ENCODE measurements around the gene CADM2. TPM values are rescaled to one million over a fixed set of nuclear protein-coding genes. Genes with fewer than 3 reads are reported as not detected.

CADM2 gene
- total RNA-seq, 1 donor from 2014 or later: 6.8 TPM

GRCh38 chr3:85846940-85847339, 888.2 kb downstream of the CADM2 start:
- no peaks in the 10 kb centered on the region for H3K36me3 Mint-ChIP-seq
- no peak for TF ChIP-seq EZH2phosphoT487 (IDR thresholded peaks at IDR 0.05)
- TF ChIP-seq EZH2 (IDR thresholded peaks at IDR 0.05): no peak
- Histone ChIP-seq H3K27ac (no peak overlapping the region), H3K4me2 (no peak overlapping the region), H3K27me3 (no peaks in the 10 kb centered on the region), H3K4me1 (no peaks in the 10 kb centered on the region), H4K20me1 (ENCODE audit: low read depth) (no peaks in the 10 kb centered on the region), H2AFZ (replicated peaks) (no peak overlapping the region), H3K9me3 (ENCODE audit: low read depth) (no peaks in the 10 kb centered on the region), H3K9ac (no peak overlapping the region), H3K4me3 (no peak overlapping the region), H3K36me3 (no peaks in the 10 kb centered on the region), H3F3A (ENCODE audit: low read depth) (no peaks in the 10 kb centered on the region), H3K79me2 (ENCODE audit: low read depth) (no peaks in the 10 kb centered on the region)
- no peak for DNase-seq (ENCODE audit: low spot score)
- no peak overlapping the region for H3K4me3 Mint-ChIP-seq
- H3K27ac Mint-ChIP-seq: no peak overlapping the region
- H3K9me3 Mint-ChIP-seq: no peaks in the 10 kb centered on the region
- H3K4me1 Mint-ChIP-seq: no peaks in the 10 kb centered on the region
- H3K27me3 Mint-ChIP-seq (ENCODE audit: insufficient read depth, low read depth): peaks cover 2% of the 10 kb centered on the region

DNA sequence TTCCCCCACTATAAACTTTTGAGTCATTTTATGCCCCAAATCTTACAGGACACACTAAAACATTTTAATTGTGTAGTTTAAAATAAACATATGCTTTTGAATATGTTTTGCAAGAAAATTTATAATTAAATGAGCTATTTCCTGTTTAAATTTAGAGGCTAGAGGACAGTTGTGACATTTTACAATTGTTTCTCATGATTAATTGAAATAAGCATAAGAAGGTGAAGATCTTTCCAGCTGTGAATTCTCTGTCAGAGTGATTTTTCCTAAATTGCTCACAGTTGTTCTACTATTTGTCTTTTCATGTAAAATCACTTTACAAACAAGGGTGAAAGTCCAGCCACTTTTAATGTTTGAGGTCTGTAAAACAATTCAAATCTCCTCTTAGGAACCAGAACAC, 892.3 kb downstream of the CADM2 start:
- Mint-ChIP-seq H3K4me3 (no peak overlapping the region), H3K4me1 (no peaks in the 10 kb centered on the region), H3K36me3 (no peaks in the 10 kb centered on the region), H3K27ac (no peak overlapping the region), H3K27me3 (ENCODE audit: insufficient read depth, low read depth) (no peaks in the 10 kb centered on the region), H3K9me3 (no peaks in the 10 kb centered on the region)
- no peaks in the 10 kb centered on the region for H3K4me1 ChIP-seq
- DNase-seq (ENCODE audit: low spot score): no peak
- H3K9ac ChIP-seq: no peak overlapping the region
- no peaks in the 10 kb centered on the region for H3K9me3 ChIP-seq (ENCODE audit: low read depth)
- H3K27me3 ChIP-seq: no peaks in the 10 kb centered on the region
- H2AFZ ChIP-seq (replicated peaks): no peak overlapping the region
- no peaks in the 10 kb centered on the region for H3K79me2 ChIP-seq (ENCODE audit: low read depth)
- H3K4me2 ChIP-seq: no peak overlapping the region
- H3K36me3 ChIP-seq: no peaks in the 10 kb centered on the region
- H3F3A ChIP-seq (ENCODE audit: low read depth): no peaks in the 10 kb centered on the region
- TF ChIP-seq, protein P1, sequence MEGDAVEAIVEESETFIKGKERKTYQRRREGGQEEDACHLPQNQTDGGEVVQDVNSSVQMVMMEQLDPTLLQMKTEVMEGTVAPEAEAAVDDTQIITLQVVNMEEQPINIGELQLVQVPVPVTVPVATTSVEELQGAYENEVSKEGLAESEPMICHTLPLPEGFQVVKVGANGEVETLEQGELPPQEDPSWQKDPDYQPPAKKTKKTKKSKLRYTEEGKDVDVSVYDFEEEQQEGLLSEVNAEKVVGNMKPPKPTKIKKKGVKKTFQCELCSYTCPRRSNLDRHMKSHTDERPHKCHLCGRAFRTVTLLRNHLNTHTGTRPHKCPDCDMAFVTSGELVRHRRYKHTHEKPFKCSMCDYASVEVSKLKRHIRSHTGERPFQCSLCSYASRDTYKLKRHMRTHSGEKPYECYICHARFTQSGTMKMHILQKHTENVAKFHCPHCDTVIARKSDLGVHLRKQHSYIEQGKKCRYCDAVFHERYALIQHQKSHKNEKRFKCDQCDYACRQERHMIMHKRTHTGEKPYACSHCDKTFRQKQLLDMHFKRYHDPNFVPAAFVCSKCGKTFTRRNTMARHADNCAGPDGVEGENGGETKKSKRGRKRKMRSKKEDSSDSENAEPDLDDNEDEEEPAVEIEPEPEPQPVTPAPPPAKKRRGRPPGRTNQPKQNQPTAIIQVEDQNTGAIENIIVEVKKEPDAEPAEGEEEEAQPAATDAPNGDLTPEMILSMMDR (IDR thresholded peaks at IDR 0.05): no peak
- TF ChIP-seq EZH2phosphoT487 (IDR thresholded peaks at IDR 0.05) (no peak), EZH2 (IDR thresholded peaks at IDR 0.05) (no peak)
- H3K27ac ChIP-seq: no peak overlapping the region
- no peak overlapping the region for H3K4me3 ChIP-seq
- no peaks in the 10 kb centered on the region for H4K20me1 ChIP-seq (ENCODE audit: low read depth)

DNA sequence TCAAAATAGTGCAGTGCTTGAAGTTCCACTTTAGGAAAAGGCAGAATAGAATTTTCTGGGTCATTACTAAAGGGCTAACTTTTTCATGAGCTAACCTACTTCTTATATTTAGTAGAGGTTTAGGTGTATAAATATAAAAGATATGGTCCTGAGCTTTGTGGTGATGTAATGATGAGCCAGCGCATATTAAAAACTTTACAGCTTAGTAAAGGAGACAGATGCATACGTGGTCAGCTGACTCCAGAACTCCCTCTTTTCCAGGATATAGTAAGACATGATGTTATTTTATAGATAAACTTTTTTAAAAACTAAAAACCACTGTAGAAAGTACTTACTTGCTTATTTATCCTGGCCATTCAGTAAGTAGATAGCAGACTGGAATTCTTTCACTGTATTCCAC, 895.0 kb downstream of the CADM2 start:
- H3K27me3 ChIP-seq: no peaks in the 10 kb centered on the region
- Mint-ChIP-seq H3K27ac (no peak overlapping the region), H3K9me3 (no peaks in the 10 kb centered on the region), H3K4me3 (no peak overlapping the region), H3K27me3 (ENCODE audit: insufficient read depth, low read depth) (no peaks in the 10 kb centered on the region), H3K36me3 (no peaks in the 10 kb centered on the region), H3K4me1 (no peaks in the 10 kb centered on the region)
- no peak overlapping the region for H3K4me3 ChIP-seq
- DNase-seq (ENCODE audit: low spot score): no peak
- H3K27ac ChIP-seq: no peak overlapping the region
- no peaks in the 10 kb centered on the region for H3K79me2 ChIP-seq (ENCODE audit: low read depth)
- no peak overlapping the region for H2AFZ ChIP-seq (replicated peaks)
- H3K4me2 ChIP-seq: no peak overlapping the region
- no peak for TF ChIP-seq EZH2phosphoT487 (IDR thresholded peaks at IDR 0.05)
- TF ChIP-seq, protein P1 (IDR thresholded peaks at IDR 0.05): no peak
- TF ChIP-seq EZH2 (IDR thresholded peaks at IDR 0.05): no peak
- H3K4me1 ChIP-seq: peaks cover 4% of the 10 kb centered on the region
- no peaks in the 10 kb centered on the region for H4K20me1 ChIP-seq (ENCODE audit: low read depth)
- H3K36me3 ChIP-seq: no peaks in the 10 kb centered on the region
- H3F3A ChIP-seq (ENCODE audit: low read depth): no peaks in the 10 kb centered on the region
- no peaks in the 10 kb centered on the region for H3K9me3 ChIP-seq (ENCODE audit: low read depth)
- no peak overlapping the region for H3K9ac ChIP-seq

GRCh38 chr3:85862893-85863455, 904.2 kb downstream of the CADM2 start:
- no peaks in the 10 kb centered on the region for H3F3A ChIP-seq (ENCODE audit: low read depth)
- H3K9ac ChIP-seq: no peak overlapping the region

More at GRCh38 chr3:85862893-85863455, 904.2 kb downstream of the CADM2 start:
- Histone ChIP-seq H3K79me2 (ENCODE audit: low read depth) (no peaks in the 10 kb centered on the region), H3K4me3 (no peak overlapping the region), H3K4me2 (no peak overlapping the region), H2AFZ (replicated peaks) (no peak overlapping the region), H3K27ac (no peak overlapping the region), H3K4me1 (no peaks in the 10 kb centered on the region), H3K9me3 (ENCODE audit: low read depth) (no peaks in the 10 kb centered on the region), H3K36me3 (no peaks in the 10 kb centered on the region), H3K27me3 (no peaks in the 10 kb centered on the region), H4K20me1 (ENCODE audit: low read depth) (no peaks in the 10 kb centered on the region)
- TF ChIP-seq EZH2phosphoT487 (IDR thresholded peaks at IDR 0.05) (no peak), EZH2 (IDR thresholded peaks at IDR 0.05) (no peak)
- TF ChIP-seq, protein P1 (IDR thresholded peaks at IDR 0.05): no peak
- H3K27me3 Mint-ChIP-seq (ENCODE audit: insufficient read depth, low read depth): no peaks in the 10 kb centered on the region
- H3K9me3 Mint-ChIP-seq: no peaks in the 10 kb centered on the region
- no peaks in the 10 kb centered on the region for H3K36me3 Mint-ChIP-seq
- H3K4me1 Mint-ChIP-seq: no peaks in the 10 kb centered on the region
- DNase-seq (ENCODE audit: low spot score): no peak
- no peak overlapping the region for H3K27ac Mint-ChIP-seq
- no peak overlapping the region for H3K4me3 Mint-ChIP-seq

All from neural progenitor cell (in vitro differentiated cells).